Measurements from ENCODE around the gene RELL2.

Gene RELL2

GRCh38 chr5:141623186-141623585 lies 13.6 kb upstream of the RELL2 start:
- no peak for DNase-seq

GRCh38 chr5:141623611-141624010 lies 13.2 kb upstream of the RELL2 start:
- DNase-seq = no peak

GRCh38 chr5:141628175-141628788 lies 8.5 kb upstream of the RELL2 start:
- no peak for DNase-seq

GRCh38 chr5:141630570-141631140 lies 6.1 kb upstream of the RELL2 start:
- no peak for DNase-seq

- DNase-seq = no peak
Measured at GRCh38 chr5:141632650-141633049, 4.1 kb upstream of the RELL2 start.

GRCh38 chr5:141633871-141634561 lies 2.8 kb upstream of the RELL2 start:
- no peak for DNase-seq

GRCh38 chr5:141634720-141635119 lies 2.1 kb upstream of the RELL2 start:
- DNase-seq = no peak

- DNase-seq = no peak
Measured at GRCh38 chr5:141635646-141636045, 1.2 kb upstream of the RELL2 start.

- no peak for DNase-seq
Measured at GRCh38 chr5:141636106-141636412, 738 bp upstream of the RELL2 start.

- peak; percentile 53 for DNase-seq
Measured at GRCh38 chr5:141637123-141637766, 448 bp downstream of the RELL2 start.

GRCh38 chr5:141637767-141638419 lies 1.1 kb downstream of the RELL2 start:
- DNase-seq = peak; percentile 40

- no peak for DNase-seq
Measured at GRCh38 chr5:141638771-141639170, 2.0 kb downstream of the RELL2 start.

- no peak for DNase-seq
Measured at GRCh38 chr5:141639357-141640050, 2.7 kb downstream of the RELL2 start.

- no peak for DNase-seq
Measured at GRCh38 chr5:141640051-141640415, 3.2 kb downstream of the RELL2 start.

GRCh38 chr5:141640698-141641097 lies 3.9 kb downstream of the RELL2 start:
- DNase-seq = no peak

- DNase-seq = no peak
Measured at GRCh38 chr5:141641634-141642267, 5.0 kb downstream of the RELL2 start.

- DNase-seq = no peak
Measured at GRCh38 chr5:141646026-141646425, 9.2 kb downstream of the RELL2 start.

- no peak for DNase-seq
Measured at GRCh38 chr5:141647242-141647641, 10.4 kb downstream of the RELL2 start.

GRCh38 chr5:141647851-141648250 lies 11.1 kb downstream of the RELL2 start:
- no peak for DNase-seq

GRCh38 chr5:141649056-141649688 lies 12.4 kb downstream of the RELL2 start:
- DNase-seq = no peak

- no peak for DNase-seq
Measured at GRCh38 chr5:141649972-141650371, 13.2 kb downstream of the RELL2 start.

Data from effector CD4-positive, alpha-beta T cell (primary cell).